Esophagus muscularis mucosa (tissue), 4 donors: Measurements from ENCODE around the gene FABP3. TPM values are rescaled to one million over a fixed set of nuclear protein-coding genes. Genes with fewer than 3 reads are reported as not detected.
A peak's percentile ranks its signal among the peaks of the same experiment; 100 is the strongest.

Source experiments
- DNase-seq: peaks from one replicate; pipeline ENCODE4 v3.0.0-alpha.2; 2017; ENCODE audit errors: extremely low spot score
- H3K27ac ChIP-seq, 4 donors: fragments of 200-600 bp; sonication (generic); replicated peaks in 1 of 4; 1 replicate in 3 of 4; 2 replicates in 1 of 4; pipeline ENCODE4 v1.5.1; 2016 to 2019; ENCODE audit warnings: mild to moderate bottlenecking in 1 of 4
- H3K27me3 ChIP-seq, 4 donors: fragments of 200-600 bp; sonication (generic); one replicate each; pipeline versions ENCODE4 v1.5.1 to v1.6.0; 2016 to 2019
- H3K36me3 ChIP-seq, 4 donors: fragments of 200-600 bp; sonication (generic); one replicate each; pipeline ENCODE4 v1.5.1; 2016 to 2019
- H3K4me1 ChIP-seq, 4 donors: fragments of 200-600 bp; sonication (generic); one replicate each; pipeline ENCODE4 v1.5.1; 2016 to 2019
- H3K4me3 ChIP-seq, 4 donors: fragments of 200-600 bp; sonication (generic); 1 replicate in 2 of 4; 2 replicates in 2 of 4; pipeline ENCODE4 v1.5.1; 2016 to 2019; ENCODE audit warnings: mild to moderate bottlenecking in 4 of 4, moderate library complexity in 1 of 4
- H3K9me3 ChIP-seq, 4 donors: fragments of 200-600 bp; sonication (generic); 1 replicate in 3 of 4; 2 replicates in 1 of 4; pipeline ENCODE4 v1.5.1; 2016 to 2019
- EP300 ChIP-seq: sonication (generic); formaldehyde crosslinking; IDR thresholded peaks from one replicate; pipeline ENCODE4 v1.6.1; 2017; ENCODE audit warnings: antibody characterized with exemption
- POLR2A ChIP-seq: fragments of 450-650 bp; IDR thresholded peaks from one replicate; pipeline ENCODE4 v1.6.1; 2017; ENCODE audit warnings: antibody characterized with exemption, moderate library complexity, mild to moderate bottlenecking, low read depth
- POLR2AphosphoS5 ChIP-seq, 2 donors: sonication (generic); formaldehyde crosslinking; IDR thresholded peaks; one replicate each; pipeline ENCODE4 v1.6.1; 2017; ENCODE audit warnings: antibody characterized with exemption in 2 of 2
- WGBS: methylation state at CpG from one replicate; pipeline ENCODE4 v1.1.5; 2018; 5-methylcytosine and 5-hydroxymethylcytosine counted together
- intact Hi-C: fragments of 100-400 bp; cut with DNase I; formaldehyde crosslinking; loops from one replicate; pipeline ENCODE4 v1.15.1; 2023
- total RNA-seq, 4 donors: library from RNA; depleted of rRNA; stranded (reverse); fragments of >200 nt; gene quantifications; one replicate each; pipeline versions ENCODE4 v1.1.0 to v1.2.1, GENCODE V29; 2016
- TF ChIP-seq, protein P1 (sequence below), 3 experiments: fragments of 200-600 bp in 2 of 3; fragments of 450-650 bp in 1 of 3; sonication (generic) in 2 of 3; IDR thresholded peaks; one replicate each; pipeline ENCODE4 v1.5.1; 2017 to 2019; ENCODE audit warnings: antibody characterized with exemption in 3 of 3, mild to moderate bottlenecking in 2 of 3, moderate library complexity in 1 of 3

The FABP3 gene
- total RNA-seq, 4 donors from 2014 or later, result 14.6 to 38.6 (median 29.8) TPM

- 89% methylated on average over 5 of the region's 7 CpGs for WGBS
- Histone ChIP-seq H3K9me3 (no peaks in the 10 kb centered on the region), H3K27ac (no peak overlapping the region), H3K4me1 (peaks cover 11 to 21% (median 19%) of the 10 kb centered on the region in 4 donors), H3K4me3 (no peak overlapping the region), H3K27me3 (peaks cover 0 to 9% (median 4%) of the 10 kb centered on the region in 4 donors), H3K36me3 (no peaks in the 10 kb centered on the region)
- no peak for DNase-seq
- TF ChIP-seq POLR2A (no peak), POLR2AphosphoS5 (IDR thresholded peaks at IDR 0.05) (no peak), EP300 (no peak)
- TF ChIP-seq, protein P1, sequence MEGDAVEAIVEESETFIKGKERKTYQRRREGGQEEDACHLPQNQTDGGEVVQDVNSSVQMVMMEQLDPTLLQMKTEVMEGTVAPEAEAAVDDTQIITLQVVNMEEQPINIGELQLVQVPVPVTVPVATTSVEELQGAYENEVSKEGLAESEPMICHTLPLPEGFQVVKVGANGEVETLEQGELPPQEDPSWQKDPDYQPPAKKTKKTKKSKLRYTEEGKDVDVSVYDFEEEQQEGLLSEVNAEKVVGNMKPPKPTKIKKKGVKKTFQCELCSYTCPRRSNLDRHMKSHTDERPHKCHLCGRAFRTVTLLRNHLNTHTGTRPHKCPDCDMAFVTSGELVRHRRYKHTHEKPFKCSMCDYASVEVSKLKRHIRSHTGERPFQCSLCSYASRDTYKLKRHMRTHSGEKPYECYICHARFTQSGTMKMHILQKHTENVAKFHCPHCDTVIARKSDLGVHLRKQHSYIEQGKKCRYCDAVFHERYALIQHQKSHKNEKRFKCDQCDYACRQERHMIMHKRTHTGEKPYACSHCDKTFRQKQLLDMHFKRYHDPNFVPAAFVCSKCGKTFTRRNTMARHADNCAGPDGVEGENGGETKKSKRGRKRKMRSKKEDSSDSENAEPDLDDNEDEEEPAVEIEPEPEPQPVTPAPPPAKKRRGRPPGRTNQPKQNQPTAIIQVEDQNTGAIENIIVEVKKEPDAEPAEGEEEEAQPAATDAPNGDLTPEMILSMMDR (IDR thresholded peaks at IDR 0.05), result no peak
- intact Hi-C loops, result no loop called here
Observed at GRCh38 chr1:31416101-31416736, 43.3 kb upstream of the FABP3 start.

DNA sequence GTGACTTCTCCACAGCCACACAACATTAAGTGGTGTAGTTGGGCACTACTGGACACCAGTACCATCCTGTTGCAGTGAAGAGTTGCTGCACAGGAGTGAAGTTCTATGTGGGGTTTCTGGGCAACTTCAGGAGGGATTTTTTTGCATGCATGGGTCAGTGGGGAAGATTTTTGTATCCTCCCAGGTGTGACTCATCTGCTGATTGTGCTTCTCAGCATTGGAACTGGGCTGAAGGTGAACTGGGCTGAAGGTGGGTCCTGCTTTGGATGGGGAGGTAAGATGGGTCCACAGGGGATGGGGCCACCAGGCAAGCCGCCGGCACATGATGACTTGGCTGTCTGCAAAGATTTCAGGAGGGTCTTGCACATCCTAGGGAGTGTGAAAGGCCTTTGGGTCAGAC is 42.8 kb upstream of the FABP3 start:
- DNase-seq, result no peak
- Histone ChIP-seq H3K9me3 (no peaks in the 10 kb centered on the region), H3K36me3 (no peaks in the 10 kb centered on the region), H3K4me3 (no peak overlapping the region), H3K4me1 (peaks cover 11 to 21% (median 19%) of the 10 kb centered on the region in 4 donors), H3K27me3 (peaks cover 0 to 9% (median 4%) of the 10 kb centered on the region in 4 donors), H3K27ac (no peak overlapping the region)
- WGBS, result 80% methylated on average over 2 of the region's 2 CpGs
- intact Hi-C loops, result no loop called here
- no peak for TF ChIP-seq EP300
- TF ChIP-seq, protein P1 (IDR thresholded peaks at IDR 0.05), result no peak
- no peak for TF ChIP-seq POLR2A
- TF ChIP-seq POLR2AphosphoS5 (IDR thresholded peaks at IDR 0.05), result no peak

GRCh38 chr1:31414980-31415370 is 42.1 kb upstream of the FABP3 start:
- intact Hi-C loops, result no loop called here
- no peaks in the 10 kb centered on the region for H3K9me3 ChIP-seq
- WGBS, result 90% methylated on average over 4 of the region's 4 CpGs

DNA sequence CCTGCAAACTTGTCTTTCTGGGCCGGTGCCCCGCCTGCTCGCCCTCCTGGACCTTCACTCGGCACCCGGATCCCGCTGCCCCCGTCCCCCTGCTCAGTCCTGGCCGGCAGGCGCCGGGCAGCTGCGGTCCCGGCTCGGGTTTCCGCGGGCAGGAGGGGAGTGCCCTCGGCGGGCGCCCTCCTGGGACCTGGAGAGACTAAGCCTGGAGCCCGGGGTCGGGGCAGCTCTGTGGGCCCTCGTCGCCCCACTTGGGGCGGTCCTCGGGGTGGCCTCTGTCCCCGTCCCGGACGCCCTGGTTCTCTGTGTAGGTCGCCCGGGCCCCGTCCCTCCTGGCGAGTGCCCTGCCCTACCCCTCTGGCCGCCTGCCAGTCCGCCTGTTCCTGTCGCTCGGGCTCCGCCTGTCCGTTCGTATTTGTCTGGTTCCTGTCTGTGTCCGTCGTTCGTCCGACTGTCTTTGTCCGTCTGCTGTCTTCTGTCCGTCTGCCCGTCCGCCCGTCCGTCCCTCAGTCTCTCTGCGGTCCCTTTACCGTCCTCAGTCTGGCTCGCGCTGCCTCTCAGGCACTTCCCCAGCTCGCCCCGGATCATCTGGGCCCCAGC is 40.6 kb upstream of the FABP3 start:
- no peaks in the 10 kb centered on the region for H3K36me3 ChIP-seq
- no peaks in the 10 kb centered on the region for H3K9me3 ChIP-seq
- DNase-seq, result no peak
- TF ChIP-seq EP300, result no peak
- no peak for TF ChIP-seq POLR2A
- TF ChIP-seq, protein P1 (IDR thresholded peaks at IDR 0.05), result no peak
- no peak for TF ChIP-seq POLR2AphosphoS5 (IDR thresholded peaks at IDR 0.05)
- intact Hi-C loops, result no loop called here
- H3K4me1 ChIP-seq, result peaks cover 11 to 21% (median 19%) of the 10 kb centered on the region in 4 donors
- peaks cover 0 to 25% (median 4%) of the 10 kb centered on the region in 4 donors for H3K27me3 ChIP-seq
- peak overlapping the region; percentile 68 to 73 (median 70) for H3K4me3 ChIP-seq
- WGBS, result 2% methylated on average over 7 of the region's 54 CpGs
- H3K27ac ChIP-seq, result peak overlapping the region in 3 of 4 donors; percentile 25 to 62 (median 54)

More at GRCh38 chr1:31414980-31415370, 42.1 kb upstream of the FABP3 start:
- H3K36me3 ChIP-seq, result no peaks in the 10 kb centered on the region
- DNase-seq, result no peak
- no peak for TF ChIP-seq EP300
- no peak for TF ChIP-seq POLR2A
- TF ChIP-seq, protein P1 (IDR thresholded peaks at IDR 0.05), result no peak
- TF ChIP-seq POLR2AphosphoS5 (IDR thresholded peaks at IDR 0.05), result no peak
- peaks cover 11 to 21% (median 19%) of the 10 kb centered on the region in 4 donors for H3K4me1 ChIP-seq
- H3K27ac ChIP-seq, result no peak overlapping the region
- H3K4me3 ChIP-seq, result no peak overlapping the region
- H3K27me3 ChIP-seq, result peaks cover 0 to 14% (median 4%) of the 10 kb centered on the region in 4 donors
